WTC11 (cell line): ENCODE measurements around the gene LPP.

ENCODE experiments used
- USF2 ChIP-seq: sonication (generic); formaldehyde crosslinking; IDR thresholded peaks from 2 replicates; pipeline ENCODE4 v1.8.1; 2023; ENCODE audit warnings: mild to moderate bottlenecking, missing genetic modification reagents, moderate library complexity
- ZBTB21 ChIP-seq: sonication (generic); formaldehyde crosslinking; IDR thresholded peaks from 2 replicates; pipeline ENCODE4 v1.8.1; 2023; ENCODE audit warnings: mild to moderate bottlenecking, missing genetic modification reagents, borderline replicate concordance

GRCh38 chr3:188518835-188519452 is 365.0 kb downstream of the LPP start:
- TF ChIP-seq ZBTB21 = no peak
- TF ChIP-seq USF2 (CRISPR knock-in tag) = no peak
